ENCODE results near the gene GSS. TPM values are rescaled to one million over a fixed set of nuclear protein-coding genes. Genes with fewer than 3 reads are reported as not detected.

The GSS gene
- total RNA-seq, 4 donors from 2014 or later: 61.3 to 75.2 (median 64.5) TPM

GRCh38 chr20:34996243-34997028 lies 40.8 kb upstream of the GSS start:
- H3K27me3 ChIP-seq: no peaks in the 10 kb centered on the region
- no peak for DNase-seq
- intact Hi-C loops (cut with DNase I): no loop called here
- H3K36me3 ChIP-seq: peaks cover 26 to 86% (median 39%) of the 10 kb centered on the region in 3 donors
- H3K4me3 ChIP-seq: no peak overlapping the region
- no peak overlapping the region for H3K27ac ChIP-seq
- 60 to 95% methylated on average over 1 to 13 of the region's 26 CpGs for WGBS, 2 donors
- no peaks in the 10 kb centered on the region for H3K9me3 ChIP-seq
- H3K4me1 ChIP-seq: peaks cover 0 to 11% (median 0%) of the 10 kb centered on the region in 3 donors
- TF ChIP-seq POLR2A (IDR thresholded peaks at IDR 0.05) (no peak), CTCF (IDR thresholded peaks at IDR 0.05) (no peak)

GRCh38 chr20:34995696-34996095 lies 40.1 kb upstream of the GSS start:
- WGBS, 2 donors: 70 to 93% methylated on average over 2 to 3 of the region's 7 CpGs
- Histone ChIP-seq H3K36me3 (peaks cover 18 to 78% (median 32%) of the 10 kb centered on the region in 3 donors), H3K27me3 (no peaks in the 10 kb centered on the region)

GRCh38 chr20:34995192-34995591 lies 39.6 kb upstream of the GSS start:
- Histone ChIP-seq H3K27ac (no peak overlapping the region), H3K36me3 (peaks cover 14 to 73% (median 29%) of the 10 kb centered on the region in 3 donors), H3K4me1 (peaks cover 0 to 11% (median 0%) of the 10 kb centered on the region in 3 donors), H3K4me3 (no peak overlapping the region), H3K9me3 (no peaks in the 10 kb centered on the region), H3K27me3 (no peaks in the 10 kb centered on the region)
- 76 to 90% methylated on average over 5 to 11 of the region's 14 CpGs for WGBS, 2 donors
- TF ChIP-seq POLR2A (IDR thresholded peaks at IDR 0.05): no peak
- no peak for TF ChIP-seq CTCF (IDR thresholded peaks at IDR 0.05)
- DNase-seq: no peak
- intact Hi-C loops (cut with DNase I): no loop called here

More at GRCh38 chr20:34995696-34996095, 40.1 kb upstream of the GSS start:
- intact Hi-C loops (cut with DNase I): no loop called here
- no peak for TF ChIP-seq POLR2A (IDR thresholded peaks at IDR 0.05)
- no peak for TF ChIP-seq CTCF (IDR thresholded peaks at IDR 0.05)
- H3K9me3 ChIP-seq: no peaks in the 10 kb centered on the region
- peaks cover 0 to 11% (median 0%) of the 10 kb centered on the region in 3 donors for H3K4me1 ChIP-seq
- DNase-seq: no peak
- H3K27ac ChIP-seq: no peak overlapping the region
- no peak overlapping the region for H3K4me3 ChIP-seq

GRCh38 chr20:34994509-34995131 lies 39.0 kb upstream of the GSS start:
- no peak for TF ChIP-seq POLR2A (IDR thresholded peaks at IDR 0.05)
- TF ChIP-seq CTCF (IDR thresholded peaks at IDR 0.05): no peak
- H3K36me3 ChIP-seq: peaks cover 10 to 68% (median 24%) of the 10 kb centered on the region in 3 donors
- H3K27ac ChIP-seq: no peak overlapping the region

GRCh38 chr20:34993941-34994508 lies 38.4 kb upstream of the GSS start:
- no peak overlapping the region for H3K4me3 ChIP-seq
- 80 to 92% methylated on average over 4 to 5 of the region's 22 CpGs for WGBS, 2 donors
- DNase-seq: no peak
- TF ChIP-seq CTCF (IDR thresholded peaks at IDR 0.05): no peak
- no peak for TF ChIP-seq POLR2A (IDR thresholded peaks at IDR 0.05)
- no peaks in the 10 kb centered on the region for H3K27me3 ChIP-seq
- peaks cover 5 to 62% (median 18%) of the 10 kb centered on the region in 3 donors for H3K36me3 ChIP-seq
- no peak overlapping the region for H3K27ac ChIP-seq
- H3K4me1 ChIP-seq: peaks cover 0 to 11% (median 0%) of the 10 kb centered on the region in 3 donors
- intact Hi-C loops (cut with DNase I): no loop called here
- H3K9me3 ChIP-seq: no peaks in the 10 kb centered on the region

More at GRCh38 chr20:34994509-34995131, 39.0 kb upstream of the GSS start:
- WGBS, 2 donors: 85 to 90% methylated on average over 6 to 8 of the region's 14 CpGs
- no peaks in the 10 kb centered on the region for H3K9me3 ChIP-seq
- no peaks in the 10 kb centered on the region for H3K27me3 ChIP-seq
- H3K4me1 ChIP-seq: peaks cover 0 to 11% (median 0%) of the 10 kb centered on the region in 3 donors
- no peak overlapping the region for H3K4me3 ChIP-seq
- intact Hi-C loops (cut with DNase I): no loop called here
- DNase-seq: no peak

Measured in esophagus squamous epithelium (tissue), 5 donors.